Measurements from ENCODE around the gene APOBEC2. TPM values are rescaled to one million over a fixed set of nuclear protein-coding genes. Genes with fewer than 3 reads are reported as not detected.
A peak's percentile ranks its signal among the peaks of the same experiment; 100 is the strongest.

Gene APOBEC2
- total and polyA plus RNA-seq, 2 of the 13 experiments (the other 11 are each of a cell fraction or from before 2014, with no cell fraction given), result 0.09 TPM; not detected in 1

GRCh38 chr6:41027799-41028560, 25.0 kb upstream of the APOBEC2 start (continued):
- TF ChIP-seq ZNF646 (CRISPR knock-in tag; IDR thresholded peaks at IDR 0.05) (no peak), GABPA (IDR thresholded peaks at IDR 0.05; ENCODE audit: low read depth, low read length) (no peak), GABPA (CRISPR knock-in tag; IDR thresholded peaks at IDR 0.05; ENCODE audit: low read depth) (no peak), KIAA2018 (CRISPR knock-in tag; IDR thresholded peaks at IDR 0.05; ENCODE audit: borderline replicate concordance) (no peak), ZNF430 (CRISPR knock-in tag; IDR thresholded peaks at IDR 0.05) (no peak), NR2F2 (IDR thresholded peaks at IDR 0.05; ENCODE audit: borderline replicate concordance, low read depth) (no peak), NCOA1 (CRISPR knock-in tag; IDR thresholded peaks at IDR 0.05) (no peak), PPARG (CRISPR knock-in tag; conservative IDR thresholded peaks at IDR 0.05) (0 out of 2 replicates have a peak, but pooled peaks have one; percentile 38), ZNF556 (CRISPR knock-in tag; IDR thresholded peaks at IDR 0.05; ENCODE audit: borderline replicate concordance) (no peak; the same call in 1 of the 2 replicates), ZNF432 (CRISPR knock-in tag; IDR thresholded peaks at IDR 0.05; ENCODE audit: borderline replicate concordance) (no peak), DMAP1 (CRISPR knock-in tag; IDR thresholded peaks at IDR 0.05) (peak; percentile 57; the same call in 1 of the 2 replicates), CENPBD1 (CRISPR knock-in tag; IDR thresholded peaks at IDR 0.05; ENCODE audit: borderline replicate concordance, low read depth) (no peak), HCFC1 (IDR thresholded peaks at IDR 0.05; ENCODE audit: low read depth, low read length) (no peak), MAX (IDR thresholded peaks at IDR 0.05) (peak; percentile 72), PHF20 (CRISPR knock-in tag; IDR thresholded peaks at IDR 0.05) (no peak)
